Measurements from ENCODE around the gene ARID1B. TPM values are rescaled to one million over a fixed set of nuclear protein-coding genes. Genes with fewer than 3 reads are reported as not detected.

ARID1B gene
- total and polyA plus RNA-seq, 10 of the 15 experiments (the other 5 are each of a cell fraction or from before 2014, with no cell fraction given), result 24.7 to 133 (median 54.6) TPM

DNA sequence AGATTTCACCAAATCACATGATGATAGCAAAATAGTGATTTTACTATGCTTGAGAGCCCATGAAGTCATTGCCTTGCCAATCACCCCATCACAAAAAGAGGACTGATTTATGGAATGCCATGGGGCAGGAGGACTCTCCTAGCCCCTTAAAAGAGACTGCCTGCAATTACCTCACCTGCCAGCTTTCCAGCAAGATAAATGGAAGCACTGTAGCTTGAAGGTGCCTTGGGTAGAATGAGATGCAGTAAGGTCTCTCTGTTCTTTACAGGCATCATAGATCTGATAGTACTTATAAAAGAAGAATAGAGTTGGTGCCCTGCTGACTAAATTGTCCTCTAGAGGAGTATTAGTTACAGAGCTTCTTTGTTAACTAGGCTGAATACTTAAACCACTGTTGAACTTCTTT lies 303.8 kb downstream of the ARID1B start:
- Histone ChIP-seq H3K4me1 (ENCODE audit: control insufficient read depth, insufficient read depth, low read length) (peaks cover 7% of the 10 kb centered on the region), H4K20me1 (ENCODE audit: control insufficient read depth, insufficient read depth) (peaks cover 4% of the 10 kb centered on the region; the same call in 1 of the 2 replicates), H3K4me2 (ENCODE audit: control insufficient read depth, insufficient read depth) (no peak overlapping the region), H2AFZ (ENCODE audit: control insufficient read depth, low read depth, low read length) (no peak overlapping the region), H3K27me3 (replicated peaks in 1 of 2; ENCODE audit: control insufficient read depth in 2 of 2, insufficient read depth in 2 of 2, low read length in 1 of 2) (no peaks in the 10 kb centered on the region), H3K79me2 (ENCODE audit: control insufficient read depth, insufficient read depth, low read length) (peaks cover 12% of the 10 kb centered on the region), H3K4me3 (no peak overlapping the region), H3K9ac (ENCODE audit: control insufficient read depth, insufficient read depth, low read length) (no peak overlapping the region), H3K9me3 (replicated peaks; ENCODE audit: control insufficient read depth, insufficient read depth, low read length) (no peaks in the 10 kb centered on the region), H3K27ac (ENCODE audit: control insufficient read depth, insufficient read depth) (no peak overlapping the region), H3K36me3 (ENCODE audit: control insufficient read depth in 2 of 2, insufficient read depth in 2 of 2, low read length in 1 of 2) (peaks cover 1 to 8% of the 10 kb centered on the region in 2 experiments; a peak in 2 of 4 replicates)
- ChIA-PET RAD21 (ENCODE audit: unreplicated experiment) (no interaction called here), POLR2A (no interaction called here), CTCF (interaction anchor here (1.0 to 3.3 kb wide), 2 partner anchors 9 to 35 kb away, joined by 3 to 11 read pairs; no protein-coding TSS in a partner anchor), SMC1A (ENCODE audit: uncharacterized antibody, unreplicated experiment) (interaction anchor here (0.9 to 1.7 kb wide), 3 partner anchors 9 to 19 kb away, joined by 3 to 4 read pairs (median 3); no protein-coding TSS in a partner anchor)
- TF ChIP-seq, protein P1, sequence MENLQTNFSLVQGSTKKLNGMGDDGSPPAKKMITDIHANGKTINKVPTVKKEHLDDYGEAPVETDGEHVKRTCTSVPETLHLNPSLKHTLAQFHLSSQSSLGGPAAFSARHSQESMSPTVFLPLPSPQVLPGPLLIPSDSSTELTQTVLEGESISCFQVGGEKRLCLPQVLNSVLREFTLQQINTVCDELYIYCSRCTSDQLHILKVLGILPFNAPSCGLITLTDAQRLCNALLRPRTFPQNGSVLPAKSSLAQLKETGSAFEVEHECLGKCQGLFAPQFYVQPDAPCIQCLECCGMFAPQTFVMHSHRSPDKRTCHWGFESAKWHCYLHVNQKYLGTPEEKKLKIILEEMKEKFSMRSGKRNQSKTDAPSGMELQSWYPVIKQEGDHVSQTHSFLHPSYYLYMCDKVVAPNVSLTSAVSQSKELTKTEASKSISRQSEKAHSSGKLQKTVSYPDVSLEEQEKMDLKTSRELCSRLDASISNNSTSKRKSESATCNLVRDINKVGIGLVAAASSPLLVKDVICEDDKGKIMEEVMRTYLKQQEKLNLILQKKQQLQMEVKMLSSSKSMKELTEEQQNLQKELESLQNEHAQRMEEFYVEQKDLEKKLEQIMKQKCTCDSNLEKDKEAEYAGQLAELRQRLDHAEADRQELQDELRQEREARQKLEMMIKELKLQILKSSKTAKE (IDR thresholded peaks at IDR 0.05; ENCODE audit: low read depth, poor library complexity, severe bottlenecking), result no peak
- TF ChIP-seq ZZZ3 (IDR thresholded peaks at IDR 0.05; ENCODE audit: control insufficient read depth, insufficient read length, low read depth), result no peak
- TF ChIP-seq SUZ12 (IDR thresholded peaks at IDR 0.05; ENCODE audit: unreplicated experiment), result no peak
- no peak for TF ChIP-seq RELA (IDR thresholded peaks at IDR 0.05; ENCODE audit: borderline replicate concordance, partially characterized antibody)
- TF ChIP-seq CBX5 (IDR thresholded peaks at IDR 0.05; ENCODE audit: low read depth), result no peak
- TF ChIP-seq PML (IDR thresholded peaks at IDR 0.05; ENCODE audit: low read length), result no peak
- TF ChIP-seq CHD4 (IDR thresholded peaks at IDR 0.05), result no peak
- TF ChIP-seq NFYB (IDR thresholded peaks at IDR 0.05; ENCODE audit: insufficient read depth, low read depth, low read length), result no peak
- no peak for TF ChIP-seq TCF12 (IDR thresholded peaks at IDR 0.05; ENCODE audit: low read depth, low read length)
- DNase-seq (ENCODE audit: low read depth, low spot score) (no peak), ATAC-seq (no peak), FAIRE-seq (no peak)
- no TSS peak for BruUV-seq (replicated peaks)
- intact Hi-C loops (cut with micrococcal nuclease; ENCODE audit: unreplicated experiment), result no loop called here
- in situ Hi-C loops (cut with MboI), result no loop called here

All from GM12878 (cell line).